Measurements from ENCODE around the gene FLRT1. TPM values are rescaled to one million over a fixed set of nuclear protein-coding genes. Genes with fewer than 3 reads are reported as not detected.

Gene FLRT1
- total and polyA plus RNA-seq, 4 donors = 0.02 to 0.32 (median 0.05) TPM; not detected in 1

DNA sequence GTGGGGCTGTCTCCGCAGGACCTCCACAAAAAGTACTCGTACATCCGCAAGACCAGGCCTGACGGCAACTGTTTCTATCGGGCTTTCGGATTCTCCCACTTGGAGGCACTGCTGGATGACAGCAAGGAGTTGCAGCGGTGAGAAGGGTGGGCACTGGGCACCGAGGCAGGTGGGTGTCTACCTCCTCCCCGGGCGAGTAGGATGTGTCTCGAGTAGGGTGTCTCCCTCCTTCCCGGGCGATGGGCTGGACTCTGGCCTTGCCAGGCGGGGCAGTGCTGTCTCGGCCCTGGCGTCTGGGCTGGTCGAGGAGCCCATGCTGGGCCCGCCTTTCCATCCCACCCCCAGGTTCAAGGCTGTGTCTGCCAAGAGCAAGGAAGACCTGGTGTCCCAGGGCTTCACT, 39.2 kb upstream of the FLRT1 start:
- Histone ChIP-seq H3K4me3 (ENCODE audit: low read depth in 1 of 3, low read length in 3 of 3) (no peak overlapping the region), H3K36me3 (ENCODE audit: control insufficient read depth in 4 of 4, insufficient read depth in 3 of 4, low read depth in 1 of 4, low read length in 3 of 4) (peaks cover 2 to 32% (median 12%) of the 10 kb centered on the region in 4 donors), H3K9ac (ENCODE audit: low read depth in 1 of 2, low read length in 2 of 2) (no peak overlapping the region), H3K9me3 (ENCODE audit: control insufficient read depth in 4 of 4, low read length in 3 of 4) (no peaks in the 10 kb centered on the region), H3K27me3 (ENCODE audit: control insufficient read depth in 4 of 4, insufficient read depth in 4 of 4, low read length in 3 of 4) (no peaks in the 10 kb centered on the region), H3K27ac (ENCODE audit: low read depth in 1 of 2, low read length in 2 of 2) (no peak overlapping the region), H3K4me1 (ENCODE audit: control insufficient read depth in 4 of 4, insufficient read depth in 4 of 4, low read length in 3 of 4) (peaks cover 2 to 20% (median 5%) of the 10 kb centered on the region in 4 donors)
- TF ChIP-seq FOXA2 (IDR thresholded peaks at IDR 0.05) = no peak
- no peak for TF ChIP-seq HNF4A (conservative IDR thresholded peaks at IDR 0.05)
- no peak for TF ChIP-seq RXRA (IDR thresholded peaks at IDR 0.05)
- TF ChIP-seq, protein P1, sequence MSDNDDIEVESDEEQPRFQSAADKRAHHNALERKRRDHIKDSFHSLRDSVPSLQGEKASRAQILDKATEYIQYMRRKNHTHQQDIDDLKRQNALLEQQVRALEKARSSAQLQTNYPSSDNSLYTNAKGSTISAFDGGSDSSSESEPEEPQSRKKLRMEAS (IDR thresholded peaks at IDR 0.05) = no peak
- TF ChIP-seq GABPA (IDR thresholded peaks at IDR 0.05 in 1 of 2, conservative IDR thresholded peaks at IDR 0.05 in 1 of 2) = no peak
- TF ChIP-seq EGR1 (IDR thresholded peaks at IDR 0.05; ENCODE audit: low read depth in 2 of 2) = no peak
- no peak for TF ChIP-seq SP1 (IDR thresholded peaks at IDR 0.05)
- TF ChIP-seq FOXA1 (IDR thresholded peaks at IDR 0.05) = no peak
- TF ChIP-seq RAD21 (IDR thresholded peaks at IDR 0.05) = no peak
- no peak for TF ChIP-seq HNF4G (IDR thresholded peaks at IDR 0.05)
- TF ChIP-seq JUND (IDR thresholded peaks at IDR 0.05) = no peak
- TF ChIP-seq, protein P2, sequence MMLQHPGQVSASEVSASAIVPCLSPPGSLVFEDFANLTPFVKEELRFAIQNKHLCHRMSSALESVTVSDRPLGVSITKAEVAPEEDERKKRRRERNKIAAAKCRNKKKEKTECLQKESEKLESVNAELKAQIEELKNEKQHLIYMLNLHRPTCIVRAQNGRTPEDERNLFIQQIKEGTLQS (IDR thresholded peaks at IDR 0.05) = no peak
- TF ChIP-seq, protein P3, sequence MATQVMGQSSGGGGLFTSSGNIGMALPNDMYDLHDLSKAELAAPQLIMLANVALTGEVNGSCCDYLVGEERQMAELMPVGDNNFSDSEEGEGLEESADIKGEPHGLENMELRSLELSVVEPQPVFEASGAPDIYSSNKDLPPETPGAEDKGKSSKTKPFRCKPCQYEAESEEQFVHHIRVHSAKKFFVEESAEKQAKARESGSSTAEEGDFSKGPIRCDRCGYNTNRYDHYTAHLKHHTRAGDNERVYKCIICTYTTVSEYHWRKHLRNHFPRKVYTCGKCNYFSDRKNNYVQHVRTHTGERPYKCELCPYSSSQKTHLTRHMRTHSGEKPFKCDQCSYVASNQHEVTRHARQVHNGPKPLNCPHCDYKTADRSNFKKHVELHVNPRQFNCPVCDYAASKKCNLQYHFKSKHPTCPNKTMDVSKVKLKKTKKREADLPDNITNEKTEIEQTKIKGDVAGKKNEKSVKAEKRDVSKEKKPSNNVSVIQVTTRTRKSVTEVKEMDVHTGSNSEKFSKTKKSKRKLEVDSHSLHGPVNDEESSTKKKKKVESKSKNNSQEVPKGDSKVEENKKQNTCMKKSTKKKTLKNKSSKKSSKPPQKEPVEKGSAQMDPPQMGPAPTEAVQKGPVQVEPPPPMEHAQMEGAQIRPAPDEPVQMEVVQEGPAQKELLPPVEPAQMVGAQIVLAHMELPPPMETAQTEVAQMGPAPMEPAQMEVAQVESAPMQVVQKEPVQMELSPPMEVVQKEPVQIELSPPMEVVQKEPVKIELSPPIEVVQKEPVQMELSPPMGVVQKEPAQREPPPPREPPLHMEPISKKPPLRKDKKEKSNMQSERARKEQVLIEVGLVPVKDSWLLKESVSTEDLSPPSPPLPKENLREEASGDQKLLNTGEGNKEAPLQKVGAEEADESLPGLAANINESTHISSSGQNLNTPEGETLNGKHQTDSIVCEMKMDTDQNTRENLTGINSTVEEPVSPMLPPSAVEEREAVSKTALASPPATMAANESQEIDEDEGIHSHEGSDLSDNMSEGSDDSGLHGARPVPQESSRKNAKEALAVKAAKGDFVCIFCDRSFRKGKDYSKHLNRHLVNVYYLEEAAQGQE (IDR thresholded peaks at IDR 0.05) = no peak
- TF ChIP-seq, protein P4, sequence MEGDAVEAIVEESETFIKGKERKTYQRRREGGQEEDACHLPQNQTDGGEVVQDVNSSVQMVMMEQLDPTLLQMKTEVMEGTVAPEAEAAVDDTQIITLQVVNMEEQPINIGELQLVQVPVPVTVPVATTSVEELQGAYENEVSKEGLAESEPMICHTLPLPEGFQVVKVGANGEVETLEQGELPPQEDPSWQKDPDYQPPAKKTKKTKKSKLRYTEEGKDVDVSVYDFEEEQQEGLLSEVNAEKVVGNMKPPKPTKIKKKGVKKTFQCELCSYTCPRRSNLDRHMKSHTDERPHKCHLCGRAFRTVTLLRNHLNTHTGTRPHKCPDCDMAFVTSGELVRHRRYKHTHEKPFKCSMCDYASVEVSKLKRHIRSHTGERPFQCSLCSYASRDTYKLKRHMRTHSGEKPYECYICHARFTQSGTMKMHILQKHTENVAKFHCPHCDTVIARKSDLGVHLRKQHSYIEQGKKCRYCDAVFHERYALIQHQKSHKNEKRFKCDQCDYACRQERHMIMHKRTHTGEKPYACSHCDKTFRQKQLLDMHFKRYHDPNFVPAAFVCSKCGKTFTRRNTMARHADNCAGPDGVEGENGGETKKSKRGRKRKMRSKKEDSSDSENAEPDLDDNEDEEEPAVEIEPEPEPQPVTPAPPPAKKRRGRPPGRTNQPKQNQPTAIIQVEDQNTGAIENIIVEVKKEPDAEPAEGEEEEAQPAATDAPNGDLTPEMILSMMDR (IDR thresholded peaks at IDR 0.05; ENCODE audit: low read depth, low read length, missing input control) = no peak
- no peak for TF ChIP-seq NR2F2 (IDR thresholded peaks at IDR 0.05)
- TF ChIP-seq YY1 (IDR thresholded peaks at IDR 0.05) = no peak
- WGBS = 92% methylated on average over 18 of the region's 18 CpGs
- no peak for DNase-seq (ENCODE audit: low spot score)

DNA sequence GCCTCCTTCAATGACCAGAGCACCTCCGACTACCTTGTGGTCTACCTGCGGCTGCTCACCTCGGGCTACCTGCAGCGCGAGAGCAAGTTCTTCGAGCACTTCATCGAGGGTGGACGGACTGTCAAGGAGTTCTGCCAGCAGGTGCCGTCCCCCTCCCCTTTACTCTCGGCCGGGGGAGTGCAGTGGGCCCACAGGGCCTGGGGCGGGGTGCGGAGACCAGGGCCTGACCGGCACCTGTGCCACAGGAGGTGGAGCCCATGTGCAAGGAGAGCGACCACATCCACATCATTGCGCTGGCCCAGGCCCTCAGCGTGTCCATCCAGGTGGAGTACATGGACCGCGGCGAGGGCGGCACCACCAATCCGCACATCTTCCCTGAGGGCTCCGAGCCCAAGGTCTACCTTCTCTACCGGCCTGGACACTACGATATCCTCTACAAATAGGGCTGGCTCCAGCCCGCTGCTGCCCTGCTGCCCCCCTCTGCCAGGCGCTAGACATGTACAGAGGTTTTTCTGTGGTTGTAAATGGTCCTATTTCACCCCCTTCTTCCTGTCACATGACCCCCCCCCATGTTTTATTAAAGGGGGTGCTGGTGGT, 38.5 kb upstream of the FLRT1 start:
- TF ChIP-seq FOXA2 (IDR thresholded peaks at IDR 0.05) (no peak), GABPA (IDR thresholded peaks at IDR 0.05 in 1 of 2, conservative IDR thresholded peaks at IDR 0.05 in 1 of 2) (no peak), NR2F2 (IDR thresholded peaks at IDR 0.05) (no peak)
- TF ChIP-seq, protein P1 (IDR thresholded peaks at IDR 0.05) = no peak
- TF ChIP-seq, protein P4 (IDR thresholded peaks at IDR 0.05; ENCODE audit: low read depth, low read length, missing input control) = no peak
- no peak for DNase-seq (ENCODE audit: low spot score)
- H3K4me1 ChIP-seq (ENCODE audit: control insufficient read depth in 4 of 4, insufficient read depth in 4 of 4, low read length in 3 of 4) = peaks cover 2 to 23% (median 5%) of the 10 kb centered on the region in 4 donors
- no peaks in the 10 kb centered on the region for H3K27me3 ChIP-seq (ENCODE audit: control insufficient read depth in 4 of 4, insufficient read depth in 4 of 4, low read length in 3 of 4)
- 96% methylated on average over 27 of the region's 27 CpGs for WGBS
- no peaks in the 10 kb centered on the region for H3K9me3 ChIP-seq (ENCODE audit: control insufficient read depth in 4 of 4, low read length in 3 of 4)
- no peak overlapping the region for H3K27ac ChIP-seq (ENCODE audit: low read depth in 1 of 2, low read length in 2 of 2)
- H3K4me3 ChIP-seq (ENCODE audit: low read depth in 1 of 3, low read length in 3 of 3) = no peak overlapping the region
- H3K36me3 ChIP-seq (ENCODE audit: control insufficient read depth in 4 of 4, insufficient read depth in 3 of 4, low read depth in 1 of 4, low read length in 3 of 4) = peaks cover 2 to 32% (median 11%) of the 10 kb centered on the region in 4 donors
- no peak overlapping the region for H3K9ac ChIP-seq (ENCODE audit: low read depth in 1 of 2, low read length in 2 of 2)
